HCT116 (cell line): ENCODE results near the gene FHIT. TPM values are rescaled to one million over a fixed set of nuclear protein-coding genes. Genes with fewer than 3 reads are reported as not detected.

Source experiments
- ATAC-seq: fragments of 200-7000 bp; cut with Tn5 transposase; 2 replicates; pipeline ENCODE4 v1.9.1; 2020; ENCODE audit warnings: mild to moderate bottlenecking, moderate library complexity
- BruUV-seq: library from RNA; stranded (reverse); fragments of 400-500 nt; replicated peaks from 2 replicates; lab custom pipeline; 2021; lab: Mats Ljungman, UMichigan
- CTCF ChIA-PET: fragments of 300-600 bp; sonication (Branson Sonifier 250); formaldehyde crosslinking; loops from one replicate; lab custom pipeline; 2021; ENCODE audit warnings: antibody characterized with exemption; lab: Charles Lee
- POLR2A ChIA-PET: fragments of 300-600, 350-600 bp; sonication (Branson Sonifier 250); formaldehyde crosslinking; loops from one replicate; lab custom pipeline; 2021; ENCODE audit warnings: antibody characterized with exemption; lab: Charles Lee
- RAD21 ChIA-PET, 2 experiments: fragments of 300-600 bp; sonication (Branson Sonifier 250); formaldehyde crosslinking; loops; one replicate each; lab custom pipeline; 2023; ENCODE audit warnings: low total read pairs in 2 of 2; ENCODE audit not compliant: uncharacterized antibody in 2 of 2, unreplicated experiment in 2 of 2, low non-redundant PET in 1 of 2; lab: Charles Lee
- DNase-seq: peaks from one replicate; pipeline ENCODE4 v3.0.0-alpha.2; 2010; ENCODE audit warnings: low read depth, low spot score
- H2AFZ ChIP-seq: fragments of 200-600 bp; shearing (Covaris generic), sonication (generic); 2 replicates; pipeline ENCODE4 v1.6.1; 2017; ENCODE audit warnings: low read depth, mixed run types, mixed read lengths, antibody characterized with exemption, low read length; ENCODE audit not compliant: poor library complexity, severe bottlenecking
- H3K27ac ChIP-seq: 2 replicates; pipeline ENCODE4 v1.5.1; 2012; ENCODE audit warnings: low read depth, low read length
- H3K27me3 ChIP-seq: fragments of 200-600 bp; sonication (generic); 2 replicates; pipeline ENCODE4 v1.6.1; 2016; ENCODE audit warnings: mixed run types, low read length, mixed read lengths; ENCODE audit not compliant: insufficient read depth
- H3K36me3 ChIP-seq, 2 experiments: fragments of 200-500 bp in 1 of 2; fragments of 200-600 bp in 1 of 2; sonication (Bioruptor generic) in 1 of 2; sonication (generic) in 1 of 2; 2 replicates each; pipeline versions ENCODE4 v1.5.1 to v1.6.1; 2014 to 2016; ENCODE audit warnings: low read length in 2 of 2, inconsistent platforms in 1 of 2, mixed read lengths in 1 of 2, mixed run types in 1 of 2; ENCODE audit not compliant: insufficient read depth in 2 of 2, control insufficient read depth in 1 of 2
- H3K4me1 ChIP-seq, 2 experiments: fragments of 200-600 bp in 1 of 2; sonication (generic) in 1 of 2; 2 replicates each; pipeline versions ENCODE4 v1.5.1 to v1.6.1; 2012 to 2017; ENCODE audit warnings: low read length in 2 of 2, inconsistent platforms in 1 of 2, mild to moderate bottlenecking in 1 of 2, mixed read lengths in 1 of 2, mixed run types in 1 of 2, moderate library complexity in 1 of 2; ENCODE audit not compliant: insufficient read depth in 2 of 2, control insufficient read depth in 1 of 2
- H3K4me2 ChIP-seq: fragments of 200-600 bp; sonication (generic); 2 replicates; pipeline ENCODE4 v1.6.1; 2017; ENCODE audit warnings: mixed run types, low read length, mixed read lengths
- H3K4me3 ChIP-seq, 2 experiments: fragments of 200-600 bp in 1 of 2; sonication (generic) in 1 of 2; replicated peaks in 1 of 2; 2 replicates each; pipeline ENCODE4 v1.5.1; 2011 to 2016; ENCODE audit warnings: low read length in 2 of 2, control low read depth in 1 of 2, low read depth in 1 of 2, mild to moderate bottlenecking in 1 of 2, mixed read lengths in 1 of 2, mixed run types in 1 of 2
- H3K79me2 ChIP-seq: fragments of 200-600 bp; sonication (generic); 2 replicates; pipeline ENCODE4 v1.6.1; 2017; ENCODE audit warnings: mild to moderate bottlenecking, mixed run types, low read length, moderate library complexity, mixed read lengths; ENCODE audit not compliant: insufficient read depth
- H3K9ac ChIP-seq: fragments of 200-600 bp; sonication (generic); 2 replicates; pipeline ENCODE4 v1.6.1; 2016; ENCODE audit warnings: low read length, mixed read lengths
- H3K9me2 ChIP-seq: fragments of 200-600 bp; sonication (generic), shearing (Covaris generic); 2 replicates; pipeline ENCODE4 v1.6.1; 2017; ENCODE audit warnings: mixed run types, mild to moderate bottlenecking, moderate library complexity; ENCODE audit not compliant: insufficient read depth
- H3K9me3 ChIP-seq, 2 experiments: fragments of 200-500 bp in 1 of 2; fragments of 200-600 bp in 1 of 2; sonication (Bioruptor generic) in 1 of 2; sonication (generic) in 1 of 2; 2 replicates each; pipeline ENCODE4 v1.6.1; 2014 to 2017; ENCODE audit warnings: low read length in 2 of 2, mixed read lengths in 2 of 2, inconsistent platforms in 1 of 2, low read depth in 1 of 2, mild to moderate bottlenecking in 1 of 2, mixed run types in 1 of 2, moderate library complexity in 1 of 2; ENCODE audit not compliant: control insufficient read depth in 1 of 2, insufficient read depth in 1 of 2
- H4K20me1 ChIP-seq: fragments of 200-600 bp; sonication (generic), shearing (Covaris generic); 2 replicates; pipeline ENCODE4 v1.6.1; 2017; ENCODE audit warnings: mixed run types, mild to moderate bottlenecking, moderate library complexity; ENCODE audit not compliant: insufficient read depth
- CTCF ChIP-seq, 3 experiments: fragments of 200-600 bp in 1 of 3; sonication (generic) in 1 of 3; IDR thresholded peaks in 2 of 3; conservative IDR thresholded peaks in 1 of 3; 2 replicates each; pipeline ENCODE4 v1.5.1; 2012 to 2017; ENCODE audit warnings: low read depth in 2 of 3, low read length in 2 of 3, antibody characterized with exemption in 1 of 3, borderline replicate concordance in 1 of 3, control low read depth in 1 of 3, mild to moderate bottlenecking in 1 of 3, mixed read lengths in 1 of 3, mixed run types in 1 of 3, moderate library complexity in 1 of 3; ENCODE audit not compliant: insufficient read depth in 1 of 3
- EGR1 ChIP-seq: IDR thresholded peaks from 2 replicates; pipeline ENCODE4 v1.6.1; 2012; ENCODE audit warnings: low read depth
- ELF1 ChIP-seq: IDR thresholded peaks from 2 replicates; pipeline ENCODE4 v1.6.1; 2012; ENCODE audit warnings: low read depth, borderline replicate concordance
- EZH2 ChIP-seq: fragments of 200-600 bp; sonication (generic); IDR thresholded peaks from 2 replicates; pipeline ENCODE4 v1.6.1; 2017; ENCODE audit warnings: antibody characterized with exemption, mixed run types
- EZH2phosphoT487 ChIP-seq: fragments of 200-600 bp; IDR thresholded peaks from 2 replicates; pipeline ENCODE4 v1.6.1; 2018; ENCODE audit warnings: antibody characterized with exemption, borderline replicate concordance
- POLR2A ChIP-seq: IDR thresholded peaks from 2 replicates; pipeline ENCODE4 v1.7.0; 2011; ENCODE audit warnings: borderline replicate concordance; ENCODE audit not compliant: insufficient read depth, insufficient read length; ENCODE audit errors: extremely low read depth
- POLR2AphosphoS5 ChIP-seq: IDR thresholded peaks from 2 replicates; pipeline ENCODE4 v1.6.1; 2011; ENCODE audit warnings: mild to moderate bottlenecking, low read depth, low read length, moderate library complexity
- RAD21 ChIP-seq: IDR thresholded peaks from 2 replicates; pipeline ENCODE4 v1.6.1; 2012; ENCODE audit warnings: low read depth, mild to moderate bottlenecking
- YY1 ChIP-seq: IDR thresholded peaks from 2 replicates; pipeline ENCODE4 v1.6.1; 2011; ENCODE audit warnings: low read length, low read depth, moderate library complexity, mild to moderate bottlenecking; ENCODE audit not compliant: insufficient replicate concordance; ENCODE audit errors: extremely low read depth
- ZBTB33 ChIP-seq: IDR thresholded peaks from 2 replicates; pipeline ENCODE4 v1.6.1; 2011; ENCODE audit warnings: mild to moderate bottlenecking, low read length, moderate library complexity; ENCODE audit not compliant: insufficient replicate concordance; ENCODE audit errors: extremely low read depth
- intact Hi-C: fragments of 100-400 bp; cut with micrococcal nuclease; formaldehyde crosslinking; loops from 2 replicates; pipeline ENCODE4 v1.10.0; 2022
- total RNA-seq: library from RNA; stranded (reverse); gene quantifications from one replicate; pipeline ENCODE4 v1.2.1, GENCODE V29; 2021; ENCODE audit not compliant: unreplicated experiment
- TF ChIP-seq, protein P1 (sequence below): IDR thresholded peaks from 2 replicates; pipeline ENCODE4 v1.6.1; 2012

FHIT gene
- total RNA-seq, 1 experiment from 2014 or later, result 20.1 TPM

GRCh38 chr3:60402931-60403330, 848.3 kb downstream of the FHIT start:
- TF ChIP-seq, protein P1, sequence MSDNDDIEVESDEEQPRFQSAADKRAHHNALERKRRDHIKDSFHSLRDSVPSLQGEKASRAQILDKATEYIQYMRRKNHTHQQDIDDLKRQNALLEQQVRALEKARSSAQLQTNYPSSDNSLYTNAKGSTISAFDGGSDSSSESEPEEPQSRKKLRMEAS, result no peak
- TF ChIP-seq POLR2A (no peak), EGR1 (no peak), POLR2AphosphoS5 (no peak), RAD21 (no peak), ZBTB33 (no peak), ELF1 (no peak), EZH2 (no peak), CTCF (IDR thresholded peaks at IDR 0.05 in 2 of 3, conservative IDR thresholded peaks at IDR 0.05 in 1 of 3; ENCODE audit: borderline replicate concordance in 1 of 3, insufficient read depth in 1 of 3, low read depth in 2 of 3, low read length in 2 of 3) (no peak), YY1 (no peak), EZH2phosphoT487 (no peak)
- DNase-seq (no peak), ATAC-seq (no peak)
- no peaks in the 10 kb centered on the region for H3K9me3 ChIP-seq
- H3K9ac ChIP-seq, result no peak overlapping the region
- no peak overlapping the region for H3K4me2 ChIP-seq
- no peak overlapping the region for H3K4me3 ChIP-seq
- no peak overlapping the region for H2AFZ ChIP-seq
- POLR2A ChIA-PET, result no interaction called here
- intact Hi-C loops, result no loop called here
- H3K79me2 ChIP-seq, result no peaks in the 10 kb centered on the region
- H4K20me1 ChIP-seq, result no peaks in the 10 kb centered on the region
- CTCF ChIA-PET, result no interaction called here
- H3K36me3 ChIP-seq, result no peaks in the 10 kb centered on the region
- BruUV-seq, result no TSS peak
- H3K9me2 ChIP-seq, result no peaks in the 10 kb centered on the region
- RAD21 ChIA-PET, result no interaction called here
- H3K27ac ChIP-seq, result no peak overlapping the region
- H3K4me1 ChIP-seq, result no peaks in the 10 kb centered on the region
- H3K27me3 ChIP-seq, result no peaks in the 10 kb centered on the region
